ENCODE measurements around the gene ZFHX2. TPM values are rescaled to one million over a fixed set of nuclear protein-coding genes. Genes with fewer than 3 reads are reported as not detected.

Gene ZFHX2
- total RNA-seq, 3 donors from 2014 or later, result 0.58 to 1.1 (median 1.1) TPM

GRCh38 chr14:23579311-23579630 lies 27.7 kb upstream of the ZFHX2 start:
- Mint-ChIP-seq H3K9me3 (no peaks in the 10 kb centered on the region), H3K27me3 (ENCODE audit: low read depth) (peaks cover 50% of the 10 kb centered on the region), H3K36me3 (ENCODE audit: insufficient read depth) (no peaks in the 10 kb centered on the region), H3K4me3 (no peak overlapping the region), H3K4me1 (ENCODE audit: low read depth) (peaks cover 16% of the 10 kb centered on the region)
- no peak for DNase-seq
- no peak for ATAC-seq

GRCh38 chr14:23578560-23579310 lies 27.2 kb upstream of the ZFHX2 start, which contains the start of gene JPH4:
Gene JPH4, minus strand, starts transcription at chr14:23578790. Its CDS starts 1,337 bp downstream, at chr14:23577453.
- DNase-seq (no peak), ATAC-seq (no peak)
- Mint-ChIP-seq H3K36me3 (ENCODE audit: insufficient read depth) (no peaks in the 10 kb centered on the region), H3K27me3 (ENCODE audit: low read depth) (peaks cover 48% of the 10 kb centered on the region), H3K4me1 (ENCODE audit: low read depth) (peaks cover 16% of the 10 kb centered on the region), H3K9me3 (no peaks in the 10 kb centered on the region), H3K4me3 (no peak within 1 kb of the TSS)

- ATAC-seq (no peak), DNase-seq (no peak)
- no peaks in the 10 kb centered on the region for H3K9me3 Mint-ChIP-seq
- H3K27me3 Mint-ChIP-seq (ENCODE audit: low read depth), result peaks cover 46% of the 10 kb centered on the region
- no peak overlapping the region for H3K4me3 Mint-ChIP-seq
- peaks cover 16% of the 10 kb centered on the region for H3K4me1 Mint-ChIP-seq (ENCODE audit: low read depth)
- H3K36me3 Mint-ChIP-seq (ENCODE audit: insufficient read depth), result no peaks in the 10 kb centered on the region
Measured at GRCh38 chr14:23577710-23578392, 26.3 kb upstream of the ZFHX2 start.

- peak; percentile 37 to 45 for ATAC-seq
- H3K36me3 Mint-ChIP-seq (ENCODE audit: insufficient read depth), result no peaks in the 10 kb centered on the region
- H3K9me3 Mint-ChIP-seq, result no peaks in the 10 kb centered on the region
- H3K4me3 Mint-ChIP-seq, result peak overlapping the region; percentile 33
- H3K27me3 Mint-ChIP-seq (ENCODE audit: low read depth), result peaks cover 43% of the 10 kb centered on the region
- no peak for DNase-seq
- H3K4me1 Mint-ChIP-seq (ENCODE audit: low read depth), result peaks cover 16% of the 10 kb centered on the region
Measured at GRCh38 chr14:23577004-23577681, 25.6 kb upstream of the ZFHX2 start.

GRCh38 chr14:23573384-23574015 lies 21.9 kb upstream of the ZFHX2 start:
- Mint-ChIP-seq H3K4me1 (ENCODE audit: low read depth) (peaks cover 17% of the 10 kb centered on the region), H3K9me3 (no peaks in the 10 kb centered on the region), H3K36me3 (ENCODE audit: insufficient read depth) (no peaks in the 10 kb centered on the region), H3K27me3 (ENCODE audit: low read depth) (peaks cover 23% of the 10 kb centered on the region), H3K4me3 (no peak overlapping the region)
- DNase-seq (no peak), ATAC-seq (no peak)

- peaks cover 21% of the 10 kb centered on the region for H3K4me1 Mint-ChIP-seq (ENCODE audit: low read depth)
- H3K36me3 Mint-ChIP-seq (ENCODE audit: insufficient read depth), result no peaks in the 10 kb centered on the region
- H3K9me3 Mint-ChIP-seq, result no peaks in the 10 kb centered on the region
- no peak for DNase-seq
- peaks cover 19% of the 10 kb centered on the region for H3K27me3 Mint-ChIP-seq (ENCODE audit: low read depth)
- H3K4me3 Mint-ChIP-seq, result no peak overlapping the region
- no peak for ATAC-seq
Measured at GRCh38 chr14:23572836-23573235, 21.3 kb upstream of the ZFHX2 start.

- Mint-ChIP-seq H3K27me3 (ENCODE audit: low read depth) (peaks cover 19% of the 10 kb centered on the region), H3K36me3 (ENCODE audit: insufficient read depth) (no peaks in the 10 kb centered on the region)
Measured at GRCh38 chr14:23572524-23572828, 20.9 kb upstream of the ZFHX2 start.

GRCh38 chr14:23571701-23572523 lies 20.3 kb upstream of the ZFHX2 start:
- H3K4me1 Mint-ChIP-seq (ENCODE audit: low read depth), result peaks cover 24% of the 10 kb centered on the region
- DNase-seq (no peak), ATAC-seq (no peak)
- H3K36me3 Mint-ChIP-seq (ENCODE audit: insufficient read depth), result no peaks in the 10 kb centered on the region
- no peaks in the 10 kb centered on the region for H3K9me3 Mint-ChIP-seq
- H3K27me3 Mint-ChIP-seq (ENCODE audit: low read depth), result peaks cover 17% of the 10 kb centered on the region
- no peak overlapping the region for H3K4me3 Mint-ChIP-seq

More at GRCh38 chr14:23572524-23572828, 20.9 kb upstream of the ZFHX2 start:
- Mint-ChIP-seq H3K9me3 (no peaks in the 10 kb centered on the region), H3K4me1 (ENCODE audit: low read depth) (peaks cover 25% of the 10 kb centered on the region), H3K4me3 (no peak overlapping the region)
- no peak for DNase-seq
- ATAC-seq, result no peak

- no peak for DNase-seq
Measured at GRCh38 chr14:23570806-23571483, 19.4 kb upstream of the ZFHX2 start.

GRCh38 chr14:23569443-23570151 lies 18.0 kb upstream of the ZFHX2 start:
- Mint-ChIP-seq H3K9me3 (no peaks in the 10 kb centered on the region), H3K27me3 (ENCODE audit: low read depth) (peaks cover 3% of the 10 kb centered on the region), H3K4me1 (ENCODE audit: low read depth) (peaks cover 24% of the 10 kb centered on the region), H3K36me3 (ENCODE audit: insufficient read depth) (peaks cover 5% of the 10 kb centered on the region), H3K4me3 (no peak overlapping the region)
- ATAC-seq, result no peak
- DNase-seq, result no peak

More at GRCh38 chr14:23570806-23571483, 19.4 kb upstream of the ZFHX2 start:
- H3K36me3 Mint-ChIP-seq (ENCODE audit: insufficient read depth), result no peaks in the 10 kb centered on the region
- no peaks in the 10 kb centered on the region for H3K9me3 Mint-ChIP-seq
- no peak for ATAC-seq
- H3K27me3 Mint-ChIP-seq (ENCODE audit: low read depth), result peaks cover 10% of the 10 kb centered on the region
- H3K4me3 Mint-ChIP-seq, result no peak overlapping the region
- H3K4me1 Mint-ChIP-seq (ENCODE audit: low read depth), result peaks cover 22% of the 10 kb centered on the region

GRCh38 chr14:23568600-23569331 lies 17.2 kb upstream of the ZFHX2 start:
- H3K4me1 Mint-ChIP-seq (ENCODE audit: low read depth), result peaks cover 26% of the 10 kb centered on the region
- H3K27me3 Mint-ChIP-seq (ENCODE audit: low read depth), result peaks cover 3% of the 10 kb centered on the region
- H3K36me3 Mint-ChIP-seq (ENCODE audit: insufficient read depth), result peaks cover 9% of the 10 kb centered on the region
- no peaks in the 10 kb centered on the region for H3K9me3 Mint-ChIP-seq
- DNase-seq (no peak), ATAC-seq (no peak)
- H3K4me3 Mint-ChIP-seq, result peak overlapping the region; percentile 100

GRCh38 chr14:23568021-23568599 lies 16.5 kb upstream of the ZFHX2 start:
- Mint-ChIP-seq H3K4me3 (peak overlapping the region; percentile 100), H3K4me1 (ENCODE audit: low read depth) (peaks cover 27% of the 10 kb centered on the region), H3K9me3 (no peaks in the 10 kb centered on the region), H3K36me3 (ENCODE audit: insufficient read depth) (peaks cover 10% of the 10 kb centered on the region), H3K27me3 (ENCODE audit: low read depth) (peaks cover 3% of the 10 kb centered on the region)
- ATAC-seq, result no peak
- no peak for DNase-seq
